Gastrocnemius medialis (tissue), 4 donors: ENCODE results near the gene PDLIM1.

Experiments used
- CTCF ChIP-seq, 5 experiments: fragments of 450-650 bp in 3 of 5; fragments of 200-600 bp in 2 of 5; sonication (generic) in 2 of 5; IDR thresholded peaks in 4 of 5; conservative IDR thresholded peaks in 1 of 5; 1 replicate in 4 of 5; 2 replicates in 1 of 5; pipeline ENCODE4 v1.5.1; 2016 to 2019; ENCODE audit warnings: antibody characterized with exemption in 5 of 5, mild to moderate bottlenecking in 3 of 5, moderate library complexity in 3 of 5
- POLR2A ChIP-seq, 2 donors: fragments of 450-650 bp; IDR thresholded peaks; one replicate each; pipeline ENCODE4 v1.6.1; 2017; ENCODE audit warnings: antibody characterized with exemption in 2 of 2, mild to moderate bottlenecking in 2 of 2, moderate library complexity in 2 of 2

GRCh38 chr10:95312257-95312656 is 21.5 kb upstream of the PDLIM1 start:
- TF ChIP-seq CTCF (IDR thresholded peaks at IDR 0.05 in 4 of 5, conservative IDR thresholded peaks at IDR 0.05 in 1 of 5) = no peak
- no peak for TF ChIP-seq POLR2A (IDR thresholded peaks at IDR 0.05)
